GM12892 (cell line): ENCODE data around the gene TMEM182.

ENCODE experiments used
- DNase-seq: peaks from one replicate; pipeline ENCODE4 v3.0.0; 2011; ENCODE audit not compliant: insufficient read length
- FAIRE-seq: peaks from 2 replicates; lab custom pipeline; 2011; peaks lifted over from hg19 to GRCh38; lab: Jason Lieb, UNC
- POLR2A ChIP-seq: IDR thresholded peaks from 2 replicates; pipeline ENCODE4 v1.6.1; 2011; ENCODE audit warnings: low read depth, low read length, control low read depth
- POLR2AphosphoS5 ChIP-seq: IDR thresholded peaks from 2 replicates; pipeline ENCODE4 v1.6.1; 2011; ENCODE audit warnings: low read depth, low read length, control low read depth
- TAF1 ChIP-seq: IDR thresholded peaks from 2 replicates; pipeline ENCODE4 v1.6.1; 2011; ENCODE audit warnings: low read depth, mild to moderate bottlenecking, control low read depth, low read length, borderline replicate concordance

The TMEM182 gene

DNA sequence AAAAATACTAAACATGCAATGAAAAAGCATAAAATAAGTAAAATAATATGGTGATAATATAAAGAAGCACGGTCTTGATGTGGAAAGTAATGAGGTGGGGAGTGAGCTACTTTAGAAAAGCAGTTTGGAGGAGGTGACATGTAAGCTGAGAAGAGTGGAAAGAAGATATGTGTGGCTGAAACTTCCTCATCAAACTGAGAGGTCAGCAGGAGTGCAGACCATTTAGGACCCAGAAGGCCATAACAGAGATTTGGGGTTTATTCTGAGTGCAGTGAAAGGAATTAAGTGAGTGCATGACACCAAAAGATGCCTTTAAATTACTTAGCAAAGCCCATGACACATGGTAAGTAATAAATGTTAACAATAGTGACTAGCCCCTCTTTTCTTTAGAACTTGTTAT is 24.4 kb upstream of the TMEM182 start:
- FAIRE-seq (no peak), DNase-seq (no peak)
- TF ChIP-seq POLR2AphosphoS5 (no peak), TAF1 (no peak), POLR2A (no peak)

GRCh38 chr2:102743259-102743658 is 18.6 kb upstream of the TMEM182 start:
- no peak for FAIRE-seq
- no peak for DNase-seq
- TF ChIP-seq POLR2A (no peak), POLR2AphosphoS5 (no peak), TAF1 (no peak)

GRCh38 chr2:102748107-102748506 is 13.7 kb upstream of the TMEM182 start:
- TF ChIP-seq TAF1 (no peak), POLR2A (no peak), POLR2AphosphoS5 (no peak)
- DNase-seq (no peak), FAIRE-seq (no peak)

DNA sequence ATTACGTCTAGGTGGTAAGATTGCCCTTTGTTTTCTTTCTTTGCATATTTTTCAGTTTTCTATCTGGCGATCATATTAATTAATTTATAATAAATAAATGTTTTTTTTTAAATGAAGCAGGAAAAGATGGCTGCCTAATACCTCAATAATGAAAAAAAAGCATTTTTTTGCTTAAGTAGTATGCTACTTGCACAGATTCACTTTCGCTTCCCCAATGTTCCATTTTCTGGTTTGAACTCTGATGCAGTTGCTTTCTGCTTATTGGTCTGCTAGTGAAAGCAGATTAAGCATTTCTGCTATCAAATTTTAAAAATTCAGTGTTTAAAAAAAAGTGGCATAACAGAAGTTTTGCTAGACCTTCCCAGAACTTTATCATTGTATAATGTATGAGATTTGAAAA is 11.9 kb upstream of the TMEM182 start:
- TF ChIP-seq POLR2A, result no peak
- TF ChIP-seq POLR2AphosphoS5, result no peak
- TF ChIP-seq TAF1, result no peak
- FAIRE-seq, result peak; percentile 36
- DNase-seq, result no peak

DNA sequence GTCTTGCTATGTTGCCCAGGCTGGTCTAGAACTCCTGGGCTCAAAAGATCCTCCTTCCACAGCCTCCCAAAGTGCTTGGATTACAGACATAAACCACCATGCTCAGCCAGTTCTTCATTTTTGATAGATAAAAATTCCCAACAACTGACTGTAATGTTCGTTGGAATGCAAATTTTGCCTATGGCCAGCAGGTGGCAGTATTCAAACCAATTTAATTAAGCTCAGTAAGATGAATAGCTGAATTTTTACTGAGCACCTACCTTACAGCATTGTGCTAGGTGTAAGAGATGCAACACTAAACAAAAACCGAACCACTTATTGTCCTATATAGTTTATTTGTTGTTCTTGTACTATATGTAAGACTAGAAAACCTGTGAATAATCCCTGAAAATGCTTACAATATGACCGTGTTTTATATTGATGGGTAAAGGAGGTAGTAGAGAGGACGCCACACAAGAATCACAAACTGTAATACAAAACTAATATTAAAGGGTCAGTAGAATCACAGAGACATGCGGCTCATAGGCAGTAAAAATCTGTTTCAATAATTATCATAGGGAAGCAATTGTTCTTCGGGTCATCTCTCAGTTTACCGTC is 8.2 kb upstream of the TMEM182 start:
- no peak for DNase-seq
- TF ChIP-seq POLR2A (no peak), POLR2AphosphoS5 (no peak), TAF1 (no peak)
- peak; percentile 38 for FAIRE-seq

DNA sequence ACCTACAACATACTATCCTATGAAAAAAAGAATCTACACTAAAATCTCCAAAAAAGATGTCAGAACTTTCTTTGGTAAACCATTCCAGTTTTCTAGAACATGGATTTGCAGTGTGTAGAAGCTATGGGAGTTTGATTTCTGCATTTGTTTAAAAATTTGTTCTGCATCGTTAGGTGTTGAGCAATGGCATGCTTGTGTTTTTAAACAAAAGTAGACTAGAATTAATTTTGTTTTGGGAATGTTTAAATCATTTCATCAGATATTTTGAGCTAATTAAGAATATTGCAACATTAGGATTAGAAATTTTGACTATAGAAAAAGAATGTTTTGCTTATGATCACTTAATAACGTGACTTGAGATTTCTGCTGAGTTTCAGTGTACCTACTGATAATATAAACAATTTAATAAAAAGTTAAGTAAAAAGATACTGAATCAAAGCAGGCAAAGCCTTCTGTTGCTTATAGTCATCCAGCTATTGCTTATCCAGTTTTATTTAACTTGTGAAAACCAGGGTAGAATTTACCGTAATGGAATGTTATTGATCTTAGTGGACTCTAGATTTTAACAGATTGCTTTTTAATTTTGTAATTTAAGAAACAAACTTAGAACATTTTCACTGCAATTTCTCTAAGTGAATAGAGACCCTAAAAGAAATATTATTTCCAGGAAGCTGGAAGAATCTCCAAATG is 7.2 kb upstream of the TMEM182 start:
- FAIRE-seq (no peak), DNase-seq (no peak)
- no peak for TF ChIP-seq POLR2AphosphoS5
- TF ChIP-seq TAF1, result no peak
- TF ChIP-seq POLR2A, result no peak

GRCh38 chr2:102755284-102755683 is 6.5 kb upstream of the TMEM182 start:
- FAIRE-seq (no peak), DNase-seq (no peak)
- no peak for TF ChIP-seq POLR2AphosphoS5
- TF ChIP-seq TAF1, result no peak
- TF ChIP-seq POLR2A, result no peak

GRCh38 chr2:102758439-102758838 is 3.4 kb upstream of the TMEM182 start:
- TF ChIP-seq POLR2A (no peak), TAF1 (no peak), POLR2AphosphoS5 (no peak)
- FAIRE-seq (no peak), DNase-seq (no peak)

DNA sequence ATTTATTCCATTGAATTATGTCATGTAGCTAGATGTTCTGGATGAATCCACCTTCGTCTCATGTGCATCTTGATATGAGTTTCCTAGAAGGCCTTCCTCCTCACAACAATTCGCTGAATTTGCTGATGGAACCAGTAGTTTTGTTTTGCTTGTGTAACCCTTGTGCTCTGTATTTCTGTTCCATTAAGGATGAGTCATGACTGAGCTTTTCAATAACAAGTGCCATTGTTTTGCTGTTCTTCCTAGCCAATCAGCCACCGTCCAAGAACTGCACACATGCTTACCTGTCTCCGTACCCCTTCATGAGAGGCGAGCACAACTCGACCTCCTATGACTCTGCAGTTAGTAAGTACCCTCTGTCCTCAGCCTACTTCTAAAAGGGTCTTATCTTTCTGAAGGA is 2.3 kb downstream of the TMEM182 start:
- no peak for TF ChIP-seq POLR2A
- no peak for TF ChIP-seq POLR2AphosphoS5

DNA sequence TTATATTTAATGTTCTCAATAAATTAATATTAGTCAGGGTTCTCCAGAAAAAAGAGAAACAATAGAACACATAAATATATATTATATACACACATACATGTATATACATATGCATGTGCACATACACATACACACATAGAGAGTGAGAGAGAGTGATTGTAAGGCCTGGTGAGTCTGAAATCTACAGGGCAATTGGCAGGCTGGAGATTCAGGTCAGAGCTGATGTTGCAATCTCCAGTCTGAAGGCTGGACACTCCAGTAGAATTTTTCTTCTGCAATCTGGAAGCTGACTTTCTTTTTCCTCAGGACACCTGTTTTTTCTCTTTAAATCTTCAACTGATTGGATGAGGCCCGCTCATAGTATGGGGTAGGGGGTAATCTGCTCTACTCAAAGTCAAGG is 3.2 kb downstream of the TMEM182 start:
- DNase-seq, result no peak
- TF ChIP-seq POLR2A (no peak), POLR2AphosphoS5 (no peak), TAF1 (no peak)
- FAIRE-seq, result no peak

More for the DNA sequence above, 2.3 kb downstream of the TMEM182 start:
- no peak for FAIRE-seq
- DNase-seq, result no peak

- FAIRE-seq (no peak), DNase-seq (no peak)
- no peak for TF ChIP-seq TAF1
- TF ChIP-seq POLR2AphosphoS5, result no peak
- TF ChIP-seq POLR2A, result no peak
Observed at GRCh38 chr2:102768253-102768652, 6.4 kb downstream of the TMEM182 start.

GRCh38 chr2:102768892-102769291 is 7.1 kb downstream of the TMEM182 start:
- FAIRE-seq (no peak), DNase-seq (no peak)
- TF ChIP-seq POLR2AphosphoS5, result no peak
- no peak for TF ChIP-seq TAF1
- no peak for TF ChIP-seq POLR2A

GRCh38 chr2:102770506-102770905 is 8.7 kb downstream of the TMEM182 start:
- FAIRE-seq, result no peak
- TF ChIP-seq POLR2AphosphoS5 (no peak), POLR2A (no peak), TAF1 (no peak)

More at GRCh38 chr2:102770506-102770905, 8.7 kb downstream of the TMEM182 start:
- DNase-seq, result no peak
